ENCODE data around the gene FBLN2. TPM values are rescaled to one million over a fixed set of nuclear protein-coding genes. Genes with fewer than 3 reads are reported as not detected.

Gene FBLN2
- total RNA-seq, 1 experiment from 2014 or later: 0.39 TPM

DNA sequence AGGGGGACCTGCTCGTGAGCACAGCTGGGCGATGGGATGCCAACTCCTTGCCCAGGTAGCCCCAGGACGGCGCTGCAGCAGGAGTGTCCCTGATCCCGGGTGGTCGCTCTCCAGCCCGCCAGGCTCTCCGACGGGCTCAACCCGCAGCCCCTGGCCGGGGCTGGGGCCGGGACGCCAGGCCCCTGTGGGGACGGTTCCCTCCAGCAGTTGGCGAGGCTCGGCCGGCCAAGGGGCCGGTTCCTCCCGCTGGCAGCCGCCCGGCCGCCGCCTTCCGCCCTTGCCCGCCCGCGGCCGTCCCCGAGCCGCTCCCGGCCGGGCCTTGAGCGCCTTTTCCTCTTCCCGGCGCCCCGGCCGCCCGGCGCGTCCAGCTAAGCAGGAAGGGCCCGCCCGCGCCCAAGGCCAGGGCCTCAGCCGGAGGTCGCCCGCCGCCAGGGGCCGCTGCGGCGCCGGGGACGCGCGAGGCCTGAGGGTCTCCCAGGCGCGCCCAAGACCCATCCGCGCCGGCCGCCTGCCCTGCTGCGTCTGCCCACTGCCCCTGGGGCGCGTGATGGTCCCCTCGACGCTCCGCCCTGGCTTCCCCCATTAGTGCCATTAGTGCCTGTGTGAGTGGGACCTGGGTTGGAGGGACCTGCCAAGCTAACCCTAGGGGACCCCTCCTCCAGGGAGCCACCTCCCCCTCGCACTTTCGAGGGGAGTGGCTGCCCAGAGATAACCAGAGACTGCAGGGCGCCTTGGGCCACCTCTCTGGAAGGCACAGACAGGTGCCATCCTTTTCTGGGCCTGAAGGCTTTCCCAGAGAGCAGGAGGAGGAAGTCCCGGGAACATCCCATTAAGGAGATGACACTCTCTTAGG is 106.4 kb downstream of the FBLN2 start:
- ATAC-seq: peak; percentile 52
- ChIA-PET RAD21 (ENCODE audit: low non-redundant PET in 1 of 2, low total read pairs in 2 of 2, uncharacterized antibody in 2 of 2, unreplicated experiment in 2 of 2) (interaction anchor here (1.5 to 1.6 kb wide), 3 partner anchors 225 to 230 kb away, joined by 4 to 5 read pairs (median 5); partner anchors contain the start of gene WNT7A (in 2 of the 2)), POLR2A (no interaction called here), CTCF (interaction anchor here (1.0 to 12.3 kb wide), 5 partner anchors 9 to 241 kb away, joined by 3 to 297 read pairs (median 4); partner anchors contain the start of gene WNT7A)
- intact Hi-C loops (cut with micrococcal nuclease): loop anchor here (10.0 kb wide), 1 partner anchor 470 kb away; the partner anchor contains the start of genes CHCHD4 and TMEM43
- no TSS peak for BruUV-seq (replicated peaks)
- Histone ChIP-seq H4K20me1 (ENCODE audit: insufficient read depth) (no peaks in the 10 kb centered on the region), H3K4me2 (ENCODE audit: low read length) (no peak overlapping the region), H3K27me3 (ENCODE audit: insufficient read depth, low read length) (no peaks in the 10 kb centered on the region), H3K9me2 (ENCODE audit: insufficient read depth) (no peaks in the 10 kb centered on the region), H2AFZ (ENCODE audit: low read depth, low read length, poor library complexity, severe bottlenecking) (no peak overlapping the region), H3K4me1 (ENCODE audit: control insufficient read depth in 1 of 2, insufficient read depth in 2 of 2, low read length in 2 of 2) (peaks cover 4 to 40% of the 10 kb centered on the region in 2 experiments; a peak in 3 of 4 replicates), H3K9ac (ENCODE audit: low read length) (no peak overlapping the region), H3K9me3 (ENCODE audit: control insufficient read depth in 1 of 2, insufficient read depth in 1 of 2, low read depth in 1 of 2, low read length in 2 of 2) (no peaks in the 10 kb centered on the region), H3K36me3 (ENCODE audit: control insufficient read depth in 1 of 2, insufficient read depth in 2 of 2, low read length in 2 of 2) (no peaks in the 10 kb centered on the region), H3K27ac (ENCODE audit: low read depth, low read length) (no peak overlapping the region), H3K4me3 (replicated peaks in 1 of 2; ENCODE audit: low read depth in 1 of 2, low read length in 2 of 2) (no peak overlapping the region), H3K79me2 (ENCODE audit: insufficient read depth, low read length) (no peaks in the 10 kb centered on the region)
- no peak for DNase-seq (ENCODE audit: low read depth, low spot score)
- TF ChIP-seq FOSL1 (IDR thresholded peaks at IDR 0.05; ENCODE audit: low read depth): no peak
- no peak for TF ChIP-seq RAD21 (IDR thresholded peaks at IDR 0.05; ENCODE audit: low read depth)
- TF ChIP-seq CEBPB (IDR thresholded peaks at IDR 0.05; ENCODE audit: low read depth): no peak
- no peak for TF ChIP-seq CBX3 (IDR thresholded peaks at IDR 0.05; ENCODE audit: low read depth)
- no peak for TF ChIP-seq ZNF274 (IDR thresholded peaks at IDR 0.05; ENCODE audit: low read depth, low read length)
- TF ChIP-seq, protein P1, sequence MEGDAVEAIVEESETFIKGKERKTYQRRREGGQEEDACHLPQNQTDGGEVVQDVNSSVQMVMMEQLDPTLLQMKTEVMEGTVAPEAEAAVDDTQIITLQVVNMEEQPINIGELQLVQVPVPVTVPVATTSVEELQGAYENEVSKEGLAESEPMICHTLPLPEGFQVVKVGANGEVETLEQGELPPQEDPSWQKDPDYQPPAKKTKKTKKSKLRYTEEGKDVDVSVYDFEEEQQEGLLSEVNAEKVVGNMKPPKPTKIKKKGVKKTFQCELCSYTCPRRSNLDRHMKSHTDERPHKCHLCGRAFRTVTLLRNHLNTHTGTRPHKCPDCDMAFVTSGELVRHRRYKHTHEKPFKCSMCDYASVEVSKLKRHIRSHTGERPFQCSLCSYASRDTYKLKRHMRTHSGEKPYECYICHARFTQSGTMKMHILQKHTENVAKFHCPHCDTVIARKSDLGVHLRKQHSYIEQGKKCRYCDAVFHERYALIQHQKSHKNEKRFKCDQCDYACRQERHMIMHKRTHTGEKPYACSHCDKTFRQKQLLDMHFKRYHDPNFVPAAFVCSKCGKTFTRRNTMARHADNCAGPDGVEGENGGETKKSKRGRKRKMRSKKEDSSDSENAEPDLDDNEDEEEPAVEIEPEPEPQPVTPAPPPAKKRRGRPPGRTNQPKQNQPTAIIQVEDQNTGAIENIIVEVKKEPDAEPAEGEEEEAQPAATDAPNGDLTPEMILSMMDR (IDR thresholded peaks at IDR 0.05 in 2 of 3, conservative IDR thresholded peaks at IDR 0.05 in 1 of 3; ENCODE audit: borderline replicate concordance in 1 of 3, insufficient read depth in 1 of 3, low read depth in 2 of 3, low read length in 2 of 3): peak in 2 of 3 experiments; percentile 6 to 51; a peak in 3 of 6 replicates
- TF ChIP-seq TCF7L2 (IDR thresholded peaks at IDR 0.05; ENCODE audit: borderline replicate concordance, extremely low read depth, insufficient read depth, insufficient read length): no peak
- no peak for TF ChIP-seq EZH2 (IDR thresholded peaks at IDR 0.05)

Measured in HCT116 (cell line).